ENCODE data around the gene TANGO2.

DNA sequence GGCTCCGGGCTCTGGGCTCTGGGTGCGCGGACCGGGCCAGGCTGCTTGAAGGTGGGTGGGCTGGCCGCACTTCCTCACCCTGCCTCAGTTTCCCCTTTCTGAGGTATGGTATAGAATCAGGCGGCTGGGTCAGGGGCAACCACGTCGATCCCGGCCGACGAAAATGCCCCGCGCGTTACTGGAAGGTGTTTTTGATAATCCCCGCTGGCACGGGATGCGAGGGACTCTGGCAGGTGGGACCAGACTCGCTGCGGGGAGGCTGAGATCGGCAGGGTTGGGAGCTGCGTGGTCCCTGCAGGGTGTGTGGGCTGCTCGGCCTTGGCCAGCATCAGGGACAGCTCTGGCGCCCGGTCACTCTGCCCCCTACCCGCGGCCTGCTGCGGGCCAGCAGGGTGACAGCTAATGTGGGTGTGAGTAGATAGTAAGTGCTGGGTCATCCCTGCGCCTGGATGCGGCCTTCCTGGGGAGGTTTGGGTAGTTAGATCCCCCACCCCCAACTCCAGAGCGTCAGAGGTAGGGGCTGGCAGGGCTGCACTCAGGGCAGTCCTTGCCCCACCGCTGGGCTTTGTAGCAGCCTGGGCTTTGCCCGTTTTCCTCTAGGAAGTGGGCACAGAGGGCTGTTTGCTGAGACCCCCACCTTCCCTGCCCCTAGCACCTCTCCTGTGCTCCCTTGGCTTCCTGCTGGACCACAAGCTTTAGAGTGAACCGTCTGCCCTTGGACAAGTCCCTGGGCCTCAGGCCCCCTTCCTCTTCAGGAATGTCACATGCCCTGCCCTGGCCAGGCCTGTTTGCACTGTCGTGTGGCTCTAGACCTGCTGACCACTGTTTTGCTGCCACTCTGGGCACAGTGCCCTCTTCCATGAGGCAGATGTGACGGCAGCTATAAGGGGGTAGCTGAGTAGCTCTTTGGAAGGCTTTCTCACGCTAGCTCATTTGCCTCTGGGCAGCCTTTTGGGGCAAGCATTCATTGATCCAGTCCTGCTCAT lies 579 bp downstream of the TANGO2 start:
- no peak for TF ChIP-seq ELF1 (IDR thresholded peaks at IDR 0.05)
- TF ChIP-seq SIN3A (IDR thresholded peaks at IDR 0.05; ENCODE audit: borderline replicate concordance, low read depth, low read length), result no peak
- no peak for TF ChIP-seq TAF1 (IDR thresholded peaks at IDR 0.05; ENCODE audit: borderline replicate concordance, low read depth, low read length)
- TF ChIP-seq, protein P1, sequence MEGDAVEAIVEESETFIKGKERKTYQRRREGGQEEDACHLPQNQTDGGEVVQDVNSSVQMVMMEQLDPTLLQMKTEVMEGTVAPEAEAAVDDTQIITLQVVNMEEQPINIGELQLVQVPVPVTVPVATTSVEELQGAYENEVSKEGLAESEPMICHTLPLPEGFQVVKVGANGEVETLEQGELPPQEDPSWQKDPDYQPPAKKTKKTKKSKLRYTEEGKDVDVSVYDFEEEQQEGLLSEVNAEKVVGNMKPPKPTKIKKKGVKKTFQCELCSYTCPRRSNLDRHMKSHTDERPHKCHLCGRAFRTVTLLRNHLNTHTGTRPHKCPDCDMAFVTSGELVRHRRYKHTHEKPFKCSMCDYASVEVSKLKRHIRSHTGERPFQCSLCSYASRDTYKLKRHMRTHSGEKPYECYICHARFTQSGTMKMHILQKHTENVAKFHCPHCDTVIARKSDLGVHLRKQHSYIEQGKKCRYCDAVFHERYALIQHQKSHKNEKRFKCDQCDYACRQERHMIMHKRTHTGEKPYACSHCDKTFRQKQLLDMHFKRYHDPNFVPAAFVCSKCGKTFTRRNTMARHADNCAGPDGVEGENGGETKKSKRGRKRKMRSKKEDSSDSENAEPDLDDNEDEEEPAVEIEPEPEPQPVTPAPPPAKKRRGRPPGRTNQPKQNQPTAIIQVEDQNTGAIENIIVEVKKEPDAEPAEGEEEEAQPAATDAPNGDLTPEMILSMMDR (IDR thresholded peaks at IDR 0.05), result 0 out of 2 replicates have a peak, but pooled peaks have one; percentile 18
- TF ChIP-seq SMC3 (IDR thresholded peaks at IDR 0.05; ENCODE audit: low read depth, low read length), result no peak
- TF ChIP-seq POLR2AphosphoS5 (IDR thresholded peaks at IDR 0.05; ENCODE audit: low read depth, low read length), result no peak
- TF ChIP-seq, protein P2, sequence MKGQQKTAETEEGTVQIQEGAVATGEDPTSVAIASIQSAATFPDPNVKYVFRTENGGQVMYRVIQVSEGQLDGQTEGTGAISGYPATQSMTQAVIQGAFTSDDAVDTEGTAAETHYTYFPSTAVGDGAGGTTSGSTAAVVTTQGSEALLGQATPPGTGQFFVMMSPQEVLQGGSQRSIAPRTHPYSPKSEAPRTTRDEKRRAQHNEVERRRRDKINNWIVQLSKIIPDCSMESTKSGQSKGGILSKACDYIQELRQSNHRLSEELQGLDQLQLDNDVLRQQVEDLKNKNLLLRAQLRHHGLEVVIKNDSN (IDR thresholded peaks at IDR 0.05; ENCODE audit: borderline replicate concordance, low read depth), result no peak
- TF ChIP-seq, protein P3, sequence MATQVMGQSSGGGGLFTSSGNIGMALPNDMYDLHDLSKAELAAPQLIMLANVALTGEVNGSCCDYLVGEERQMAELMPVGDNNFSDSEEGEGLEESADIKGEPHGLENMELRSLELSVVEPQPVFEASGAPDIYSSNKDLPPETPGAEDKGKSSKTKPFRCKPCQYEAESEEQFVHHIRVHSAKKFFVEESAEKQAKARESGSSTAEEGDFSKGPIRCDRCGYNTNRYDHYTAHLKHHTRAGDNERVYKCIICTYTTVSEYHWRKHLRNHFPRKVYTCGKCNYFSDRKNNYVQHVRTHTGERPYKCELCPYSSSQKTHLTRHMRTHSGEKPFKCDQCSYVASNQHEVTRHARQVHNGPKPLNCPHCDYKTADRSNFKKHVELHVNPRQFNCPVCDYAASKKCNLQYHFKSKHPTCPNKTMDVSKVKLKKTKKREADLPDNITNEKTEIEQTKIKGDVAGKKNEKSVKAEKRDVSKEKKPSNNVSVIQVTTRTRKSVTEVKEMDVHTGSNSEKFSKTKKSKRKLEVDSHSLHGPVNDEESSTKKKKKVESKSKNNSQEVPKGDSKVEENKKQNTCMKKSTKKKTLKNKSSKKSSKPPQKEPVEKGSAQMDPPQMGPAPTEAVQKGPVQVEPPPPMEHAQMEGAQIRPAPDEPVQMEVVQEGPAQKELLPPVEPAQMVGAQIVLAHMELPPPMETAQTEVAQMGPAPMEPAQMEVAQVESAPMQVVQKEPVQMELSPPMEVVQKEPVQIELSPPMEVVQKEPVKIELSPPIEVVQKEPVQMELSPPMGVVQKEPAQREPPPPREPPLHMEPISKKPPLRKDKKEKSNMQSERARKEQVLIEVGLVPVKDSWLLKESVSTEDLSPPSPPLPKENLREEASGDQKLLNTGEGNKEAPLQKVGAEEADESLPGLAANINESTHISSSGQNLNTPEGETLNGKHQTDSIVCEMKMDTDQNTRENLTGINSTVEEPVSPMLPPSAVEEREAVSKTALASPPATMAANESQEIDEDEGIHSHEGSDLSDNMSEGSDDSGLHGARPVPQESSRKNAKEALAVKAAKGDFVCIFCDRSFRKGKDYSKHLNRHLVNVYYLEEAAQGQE (IDR thresholded peaks at IDR 0.05; ENCODE audit: low read depth, low read length), result no peak
- TF ChIP-seq TEAD4 (IDR thresholded peaks at IDR 0.05; ENCODE audit: borderline replicate concordance, insufficient read depth), result no peak
- TF ChIP-seq FOSL2 (IDR thresholded peaks at IDR 0.05; ENCODE audit: borderline replicate concordance, low read depth), result no peak
- TF ChIP-seq, protein P4, sequence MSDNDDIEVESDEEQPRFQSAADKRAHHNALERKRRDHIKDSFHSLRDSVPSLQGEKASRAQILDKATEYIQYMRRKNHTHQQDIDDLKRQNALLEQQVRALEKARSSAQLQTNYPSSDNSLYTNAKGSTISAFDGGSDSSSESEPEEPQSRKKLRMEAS (IDR thresholded peaks at IDR 0.05; ENCODE audit: low read depth), result 0 out of 2 replicates have a peak, but pooled peaks have one; percentile 15
- no peak for TF ChIP-seq EP300 (IDR thresholded peaks at IDR 0.05; ENCODE audit: borderline replicate concordance in 1 of 2, low read depth in 1 of 2, low read length in 1 of 2)
